IMR-90 (cell line): ENCODE results near the gene INTS15. TPM values are rescaled to one million over a fixed set of nuclear protein-coding genes. Genes with fewer than 3 reads are reported as not detected.

Experiments
- ATAC-seq: fragments of 200-7000 bp; cut with Tn5 transposase; 2 replicates; pipeline ENCODE4 v1.9.1; 2020; ENCODE audit warnings: low read depth, mild to moderate bottlenecking, moderate library complexity
- BruUV-seq: library from RNA; stranded (reverse); fragments of 400-500 nt; replicated peaks from 2 replicates; lab custom pipeline; 2021; lab: Mats Ljungman, UMichigan
- CTCF ChIA-PET: fragments of 300-600 bp; formaldehyde crosslinking; extraction: SDS; loops from one replicate; lab custom pipeline; 2021; ENCODE audit warnings: antibody characterized with exemption; lab: Yijun Ruan, JAX
- POLR2A ChIA-PET: fragments of 300-600 bp; sonication (Branson Sonifier 250); formaldehyde crosslinking; loops from one replicate; lab custom pipeline; 2022; ENCODE audit warnings: antibody characterized with exemption; ENCODE audit not compliant: unreplicated experiment; lab: Charles Lee
- DNase-seq: peaks from one replicate; pipeline ENCODE4 v3.0.0; 2013
- H2AFZ ChIP-seq: replicated peaks from 2 replicates; pipeline ENCODE3; 2013; ENCODE audit warnings: low read length, mild to moderate bottlenecking; ENCODE audit not compliant: poor library complexity
- H2AK5ac ChIP-seq: 2 replicates; pipeline ENCODE4 v1.6.1; 2013; ENCODE audit warnings: low read depth, low read length, inconsistent platforms
- H2AK9ac ChIP-seq: replicated peaks from 2 replicates; pipeline ENCODE3; 2013; ENCODE audit warnings: mild to moderate bottlenecking, low read depth, low read length, moderate library complexity; ENCODE audit not compliant: poor library complexity
- H2BK120ac ChIP-seq: 2 replicates; pipeline ENCODE4 v1.6.1; 2013; ENCODE audit warnings: low read depth, low read length, inconsistent platforms
- H2BK15ac ChIP-seq: 3 replicates; pipeline ENCODE4 v1.6.1; 2013; ENCODE audit warnings: low read depth, low read length, inconsistent platforms
- H2BK20ac ChIP-seq: 2 replicates; pipeline ENCODE4 v1.6.1; 2013; ENCODE audit warnings: low read depth, mild to moderate bottlenecking, inconsistent platforms, low read length, moderate library complexity
- H2BK5ac ChIP-seq: 2 replicates; pipeline ENCODE4 v1.6.1; 2013; ENCODE audit warnings: mild to moderate bottlenecking, low read depth, low read length, inconsistent platforms; ENCODE audit not compliant: poor library complexity, severe bottlenecking
- H3K14ac ChIP-seq: replicated peaks from 2 replicates; pipeline ENCODE4 v1.6.1; 2013; ENCODE audit warnings: low read depth, low read length, inconsistent platforms
- H3K18ac ChIP-seq: 2 replicates; pipeline ENCODE4 v1.6.1; 2013; ENCODE audit warnings: low read depth, low read length, control low read depth
- H3K23ac ChIP-seq: 2 replicates; pipeline ENCODE4 v1.6.1; 2013; ENCODE audit warnings: low read depth, low read length, inconsistent platforms
- H3K27ac ChIP-seq: 2 replicates; pipeline ENCODE4 v1.5.1; 2013; ENCODE audit warnings: mild to moderate bottlenecking, control low read depth, low read length; ENCODE audit not compliant: insufficient read depth
- H3K27me3 ChIP-seq: 2 replicates; pipeline ENCODE4 v1.6.1; 2013; ENCODE audit warnings: low read length; ENCODE audit not compliant: control insufficient read depth, insufficient read depth
- H3K36me3 ChIP-seq: 2 replicates; pipeline ENCODE4 v1.6.1; 2013; ENCODE audit warnings: low read length, mixed read lengths; ENCODE audit not compliant: control insufficient read depth, insufficient read depth
- H3K4ac ChIP-seq: 2 replicates; pipeline ENCODE4 v1.6.1; 2013; ENCODE audit warnings: low read depth, low read length, inconsistent platforms
- H3K4me1 ChIP-seq: 2 replicates; pipeline ENCODE4 v1.6.1; 2013; ENCODE audit warnings: low read length, mixed read lengths; ENCODE audit not compliant: control insufficient read depth, insufficient read depth
- H3K4me2 ChIP-seq: 2 replicates; pipeline ENCODE4 v1.6.1; 2013; ENCODE audit warnings: low read depth, mild to moderate bottlenecking, control low read depth, low read length, moderate library complexity
- H3K4me3 ChIP-seq: 2 replicates; pipeline ENCODE4 v1.5.1; 2013; ENCODE audit warnings: low read depth, mild to moderate bottlenecking, control low read depth, low read length, moderate library complexity; ENCODE audit not compliant: insufficient read depth
- H3K56ac ChIP-seq: 2 replicates; pipeline ENCODE4 v1.6.1; 2013; ENCODE audit warnings: low read length, inconsistent platforms; ENCODE audit not compliant: insufficient read depth; ENCODE audit errors: extremely low read depth
- H3K79me1 ChIP-seq, 2 experiments: 2 replicates each; pipeline ENCODE4 v1.6.1; 2013; ENCODE audit warnings: low read length in 2 of 2, inconsistent platforms in 1 of 2, low read depth in 1 of 2
- H3K9ac ChIP-seq: 2 replicates; pipeline ENCODE4 v1.6.1; 2013; ENCODE audit warnings: low read depth, low read length, control low read depth
- H3K9me1 ChIP-seq: 2 replicates; pipeline ENCODE4 v1.6.1; 2013; ENCODE audit warnings: low read length, inconsistent platforms; ENCODE audit not compliant: insufficient read depth
- H3K9me3 ChIP-seq: 2 replicates; pipeline ENCODE4 v1.6.1; 2013; ENCODE audit warnings: low read length; ENCODE audit not compliant: control insufficient read depth, insufficient read depth
- H4K20me1 ChIP-seq: 2 replicates; pipeline ENCODE4 v1.6.1; 2013; ENCODE audit warnings: low read length, inconsistent platforms; ENCODE audit not compliant: insufficient read depth
- H4K5ac ChIP-seq: 2 replicates; pipeline ENCODE4 v1.6.1; 2013; ENCODE audit warnings: mild to moderate bottlenecking, low read depth, low read length, control low read depth
- H4K8ac ChIP-seq, 2 experiments: 2 replicates each; pipeline ENCODE4 v1.6.1; 2013; ENCODE audit warnings: low read depth in 2 of 2, low read length in 2 of 2, control low read depth in 1 of 2, inconsistent platforms in 1 of 2
- H4K91ac ChIP-seq: 2 replicates; pipeline ENCODE4 v1.6.1; 2013; ENCODE audit warnings: low read depth, low read length, inconsistent platforms; ENCODE audit not compliant: insufficient read depth
- BHLHE40 ChIP-seq: fragments of 150-350 bp; IDR thresholded peaks from 2 replicates; pipeline ENCODE4 v1.6.1; 2016; ENCODE audit warnings: mild to moderate bottlenecking, low read depth, low read length
- CEBPB ChIP-seq: IDR thresholded peaks from 2 replicates; pipeline ENCODE4 v1.6.1; 2012; ENCODE audit warnings: low read depth, low read length, improper control_type of control experiment
- CHD1 ChIP-seq: IDR thresholded peaks from 2 replicates; pipeline ENCODE4 v1.6.1; 2012; ENCODE audit warnings: low read depth, low read length, improper control_type of control experiment
- CTCF ChIP-seq: conservative IDR thresholded peaks from 2 replicates; pipeline ENCODE4 v1.5.1; 2012; ENCODE audit warnings: mild to moderate bottlenecking, low read depth, low read length, improper control_type of control experiment
- ELK1 ChIP-seq: fragments of 150-350 bp; IDR thresholded peaks from 2 replicates; pipeline ENCODE4 v1.6.1; 2016; ENCODE audit warnings: low read depth, mild to moderate bottlenecking, low read length, moderate library complexity, borderline replicate concordance
- FOS ChIP-seq: fragments of 150-350 bp; IDR thresholded peaks from 2 replicates; pipeline ENCODE4 v1.6.1; 2016; ENCODE audit warnings: low read depth, low read length
- MAFK ChIP-seq: IDR thresholded peaks from 2 replicates; pipeline ENCODE4 v1.6.1; 2012; ENCODE audit warnings: low read depth, low read length, improper control_type of control experiment
- MAZ ChIP-seq: IDR thresholded peaks from 2 replicates; pipeline ENCODE4 v1.6.1; 2012; ENCODE audit warnings: low read depth, mild to moderate bottlenecking, low read length, improper control_type of control experiment, moderate library complexity, borderline replicate concordance
- MXI1 ChIP-seq: IDR thresholded peaks from 2 replicates; pipeline ENCODE4 v1.6.1; 2012; ENCODE audit warnings: low read depth, mild to moderate bottlenecking, low read length, moderate library complexity, borderline replicate concordance
- NFE2L2 ChIP-seq: fragments of 150-350 bp; IDR thresholded peaks from 2 replicates; pipeline ENCODE4 v1.6.1; 2016; ENCODE audit warnings: low read depth, mild to moderate bottlenecking, low read length
- RAD21 ChIP-seq: IDR thresholded peaks from 2 replicates; pipeline ENCODE4 v1.6.1; 2012; ENCODE audit warnings: low read length, improper control_type of control experiment
- RCOR1 ChIP-seq: IDR thresholded peaks from 2 replicates; pipeline ENCODE4 v1.6.1; 2012; ENCODE audit warnings: mild to moderate bottlenecking, low read length, improper control_type of control experiment; ENCODE audit not compliant: insufficient replicate concordance
- RFX5 ChIP-seq: IDR thresholded peaks from 2 replicates; pipeline ENCODE4 v1.8.0; 2012; ENCODE audit warnings: low read depth, mild to moderate bottlenecking, low read length, moderate library complexity
- USF2 ChIP-seq: fragments of 150-350 bp; IDR thresholded peaks from 2 replicates; pipeline ENCODE4 v1.6.1; 2017; ENCODE audit warnings: mild to moderate bottlenecking, antibody characterized with exemption, low read length, low read depth
- WGBS, 2 experiments: methylation state at CpG; one replicate each; pipeline versions ENCODE4 v1.1.5 to v1.1.7; 2013; ENCODE audit warnings: missing lambda C conversion rate in 2 of 2; ENCODE audit not compliant: insufficient read length in 1 of 2; ENCODE audit errors: extremely low coverage in 2 of 2; 5-methylcytosine and 5-hydroxymethylcytosine counted together
- dilution Hi-C: fragments of 300-500 bp; cut with HindIII; formaldehyde crosslinking; loops from one replicate; pipeline ENCODE4 v1.14.3; 2018; ENCODE audit warnings: low sequenced_read_pairs; ENCODE audit not compliant: unreplicated experiment
- in situ Hi-C: fragments of 300-500 bp; cut with MboI; formaldehyde crosslinking; loops from 3 replicates; pipeline ENCODE4 v1.14.3; 2019; ENCODE audit warnings: low sequenced_read_pairs, inconsistent platforms, mixed read lengths
- intact Hi-C: fragments of 100-400 bp; cut with micrococcal nuclease; formaldehyde crosslinking; loops from 2 replicates; pipeline ENCODE4 v1.10.0; 2022
- polyA plus RNA-seq, 3 experiments: library from polyadenylated mRNA; depleted of rRNA; stranded (reverse); fragments of >200 nt; gene quantifications; 2 replicates each; pipeline ENCODE4 v1.2.3, GENCODE V29; 2012; ENCODE audit warnings: low replicate concordance in 1 of 3
- total RNA-seq: library from RNA; depleted of rRNA; stranded (reverse); fragments of >200 nt; gene quantifications from 2 replicates; pipeline ENCODE4 v1.2.3, GENCODE V29; 2012

Gene INTS15
- total and polyA plus RNA-seq, 2 of the 4 experiments (the other 2 are of a cell fraction) = 7.0 to 20.8 TPM

GRCh38 chr7:6642861-6643640 is 53.2 kb downstream of the INTS15 start:
- Histone ChIP-seq H2AFZ (no peak overlapping the region), H4K8ac (no peak overlapping the region), H3K18ac (no peak overlapping the region), H4K5ac (no peak overlapping the region), H2AK5ac (no peak overlapping the region), H3K23ac (no peak overlapping the region), H2AK9ac (no peak overlapping the region), H3K9me1 (peaks cover 6% of the 10 kb centered on the region; the same call in 1 of the 2 replicates), H2BK15ac (no peak overlapping the region), H3K27me3 (no peaks in the 10 kb centered on the region), H4K20me1 (peaks cover 11% of the 10 kb centered on the region; the same call in 1 of the 2 replicates), H3K9me3 (no peaks in the 10 kb centered on the region; the same call in 1 of the 2 replicates), H3K27ac (no peak overlapping the region), H2BK20ac (no peak overlapping the region), H3K4ac (no peak overlapping the region), H3K14ac (no peak overlapping the region), H3K4me3 (no peak overlapping the region), H2BK5ac (no peak overlapping the region), H4K91ac (no peak overlapping the region), H3K9ac (no peak overlapping the region), H3K4me2 (no peak overlapping the region), H2BK120ac (no peak overlapping the region), H3K36me3 (peaks cover 63% of the 10 kb centered on the region), H3K4me1 (peaks cover 4% of the 10 kb centered on the region; the same call in 1 of the 2 replicates), H3K56ac (no peak overlapping the region), H3K79me1 (peaks cover 19 to 48% of the 10 kb centered on the region in 2 experiments)
- no peak for ATAC-seq
- DNase-seq = no peak
- 100% methylated on average over 13 of the region's 22 CpGs; no CpG with 5 or more reads in 1 of the 2 experiments for WGBS, 2 experiments
- in situ Hi-C loops (no loop called here), dilution Hi-C loops (no loop called here), intact Hi-C loops (no loop called here)
- POLR2A ChIA-PET = interaction anchor here (0.6 kb wide), 1 partner anchor 73 kb away, joined by 10 read pairs; no protein-coding TSS in a partner anchor
- no TSS peak for BruUV-seq
- CTCF ChIA-PET = no interaction called here
- TF ChIP-seq USF2 = no peak
- no peak for TF ChIP-seq CHD1
- TF ChIP-seq BHLHE40 = no peak
- no peak for TF ChIP-seq RAD21
- no peak for TF ChIP-seq NFE2L2
- TF ChIP-seq RCOR1 = no peak
- no peak for TF ChIP-seq ELK1
- TF ChIP-seq CTCF = no peak
- no peak for TF ChIP-seq MXI1
- no peak for TF ChIP-seq CEBPB
- no peak for TF ChIP-seq MAFK
- no peak for TF ChIP-seq FOS
- no peak for TF ChIP-seq MAZ
- TF ChIP-seq RFX5 = no peak
